H9 (cell line): ENCODE data around the gene ARHGAP25. TPM values are rescaled to one million over a fixed set of nuclear protein-coding genes. Genes with fewer than 3 reads are reported as not detected.

Source experiments
- DNase-seq: peaks from one replicate; pipeline ENCODE4 v3.0.0-alpha.2; 2017
- H2AFZ ChIP-seq: one replicate; pipeline ENCODE4 v1.6.1; 2013; ENCODE audit warnings: mild to moderate bottlenecking, low read length, control low read depth, moderate library complexity
- H2AK5ac ChIP-seq: 2 replicates; pipeline ENCODE4 v1.6.1; 2013; ENCODE audit warnings: low read length, control low read depth, mixed read lengths; ENCODE audit not compliant: insufficient read length
- H2BK120ac ChIP-seq: one replicate; pipeline ENCODE4 v1.6.1; 2013; ENCODE audit warnings: low read depth, mild to moderate bottlenecking, low read length, control low read depth, inconsistent platforms; ENCODE audit not compliant: poor library complexity, severe bottlenecking
- H2BK12ac ChIP-seq: 2 replicates; pipeline ENCODE4 v1.6.1; 2013; ENCODE audit warnings: low read length, control low read depth, mixed read lengths, low read depth; ENCODE audit not compliant: insufficient read length
- H2BK15ac ChIP-seq: 2 replicates; pipeline ENCODE4 v1.6.1; 2013; ENCODE audit warnings: low read depth, low read length, control low read depth
- H2BK20ac ChIP-seq: one replicate; pipeline ENCODE4 v1.6.1; 2013; ENCODE audit warnings: low read depth, mild to moderate bottlenecking, low read length, control low read depth, inconsistent platforms; ENCODE audit not compliant: poor library complexity, severe bottlenecking
- H2BK5ac ChIP-seq: 2 replicates; pipeline ENCODE4 v1.6.1; 2013; ENCODE audit warnings: low read length, control low read depth, mixed read lengths; ENCODE audit not compliant: insufficient read length
- H3K14ac ChIP-seq: 2 replicates; pipeline ENCODE4 v1.6.1; 2013; ENCODE audit warnings: low read length, control low read depth; ENCODE audit not compliant: insufficient read depth
- H3K18ac ChIP-seq: 2 replicates; pipeline ENCODE4 v1.6.1; 2013; ENCODE audit warnings: low read depth, mild to moderate bottlenecking, mixed read lengths, low read length, control low read depth; ENCODE audit not compliant: insufficient read length
- H3K23ac ChIP-seq: 2 replicates; pipeline ENCODE4 v1.6.1; 2013; ENCODE audit warnings: low read length, control low read depth, mixed read lengths, low read depth; ENCODE audit not compliant: insufficient read length
- H3K23me2 ChIP-seq: 2 replicates; pipeline ENCODE4 v1.6.1; 2013; ENCODE audit warnings: low read depth, mild to moderate bottlenecking, mixed read lengths, low read length, control low read depth; ENCODE audit not compliant: insufficient read length, poor library complexity, severe bottlenecking
- H3K27ac ChIP-seq: 2 replicates; pipeline ENCODE4 v1.5.1; 2013; ENCODE audit warnings: low read length, control low read depth, mixed read lengths, low read depth; ENCODE audit not compliant: insufficient read length
- H3K27me3 ChIP-seq: 2 replicates; pipeline ENCODE4 v1.6.1; 2013; ENCODE audit warnings: low read length, control low read depth, inconsistent platforms; ENCODE audit not compliant: insufficient read depth
- H3K4ac ChIP-seq: 2 replicates; pipeline ENCODE4 v1.6.1; 2013; ENCODE audit warnings: low read depth, mild to moderate bottlenecking, control low read depth, inconsistent platforms, low read length, moderate library complexity
- H3K4me1 ChIP-seq: 2 replicates; pipeline ENCODE4 v1.6.1; 2013; ENCODE audit warnings: low read length, control low read depth, inconsistent platforms; ENCODE audit not compliant: insufficient read depth
- H3K4me2 ChIP-seq: 2 replicates; pipeline ENCODE4 v1.6.1; 2013; ENCODE audit warnings: low read length, control low read depth, mixed read lengths; ENCODE audit not compliant: insufficient read length, insufficient read depth
- H3K56ac ChIP-seq: 2 replicates; pipeline ENCODE4 v1.6.1; 2013; ENCODE audit warnings: low read depth, mild to moderate bottlenecking, mixed read lengths, low read length, control low read depth; ENCODE audit not compliant: insufficient read length
- H3K79me1 ChIP-seq: 2 replicates; pipeline ENCODE4 v1.6.1; 2013; ENCODE audit warnings: low read depth, mild to moderate bottlenecking, moderate library complexity, low read length, control low read depth, inconsistent platforms; ENCODE audit not compliant: insufficient read depth, poor library complexity, severe bottlenecking
- H3K79me2 ChIP-seq: 2 replicates; pipeline ENCODE4 v1.6.1; 2013; ENCODE audit warnings: low read length, control low read depth, inconsistent platforms; ENCODE audit not compliant: insufficient read depth
- H3K9ac ChIP-seq: 2 replicates; pipeline ENCODE4 v1.6.1; 2013; ENCODE audit warnings: low read length, control low read depth, mixed read lengths; ENCODE audit not compliant: insufficient read length; ENCODE audit errors: extremely low read depth
- H3K9me3 ChIP-seq: one replicate; pipeline ENCODE4 v1.6.1; 2013; ENCODE audit warnings: low read depth, low read length, inconsistent platforms; ENCODE audit not compliant: control insufficient read depth
- H3T11ph ChIP-seq: one replicate; pipeline ENCODE4 v1.6.1; 2013; ENCODE audit warnings: mild to moderate bottlenecking, low read length, control low read depth, inconsistent platforms
- H4K20me1 ChIP-seq: one replicate; pipeline ENCODE4 v1.6.1; 2013; ENCODE audit not compliant: control insufficient read depth, insufficient read length, insufficient read depth
- H4K5ac ChIP-seq: 2 replicates; pipeline ENCODE4 v1.6.1; 2013; ENCODE audit warnings: low read depth, mild to moderate bottlenecking, mixed read lengths, low read length, control low read depth; ENCODE audit not compliant: insufficient read length
- H4K8ac ChIP-seq: replicated peaks from 2 replicates; pipeline ENCODE4 v1.6.1; 2013; ENCODE audit warnings: low read length, control low read depth, mixed read lengths, low read depth; ENCODE audit not compliant: insufficient read length
- H4K91ac ChIP-seq: 2 replicates; pipeline ENCODE4 v1.6.1; 2013; ENCODE audit warnings: low read depth, mild to moderate bottlenecking, moderate library complexity, mixed read lengths, low read length, control low read depth; ENCODE audit not compliant: insufficient read length
- H3K27ac Mint-ChIP-seq, 3 experiments: 2 replicates in 2 of 3; 3 replicates in 1 of 3; pipeline ENCODE4 v1.8.0; 2020 to 2021; ENCODE audit warnings: mixed read lengths in 3 of 3, mild to moderate bottlenecking in 1 of 3, moderate library complexity in 1 of 3
- H3K27me3 Mint-ChIP-seq: 2 replicates; pipeline ENCODE4 v1.8.0; 2021; ENCODE audit warnings: low read depth, mild to moderate bottlenecking, moderate library complexity, mixed read lengths
- H3K36me3 Mint-ChIP-seq, 3 experiments: 2 replicates in 2 of 3; 3 replicates in 1 of 3; pipeline ENCODE4 v1.8.0; 2020 to 2021; ENCODE audit warnings: low read depth in 3 of 3, mixed read lengths in 3 of 3; ENCODE audit not compliant: insufficient read depth in 1 of 3
- H3K4me1 Mint-ChIP-seq, 2 experiments: 2 replicates each; pipeline ENCODE4 v1.8.0; 2020; ENCODE audit warnings: mixed read lengths in 2 of 2
- H3K4me3 Mint-ChIP-seq, 2 experiments: 2 replicates in 1 of 2; 3 replicates in 1 of 2; pipeline ENCODE4 v1.8.0; 2020 to 2021; ENCODE audit warnings: mild to moderate bottlenecking in 2 of 2, mixed read lengths in 2 of 2, moderate library complexity in 1 of 2
- H3K9me3 Mint-ChIP-seq, 2 experiments: 2 replicates in 1 of 2; 3 replicates in 1 of 2; pipeline ENCODE4 v1.8.0; 2020; ENCODE audit warnings: mild to moderate bottlenecking in 2 of 2, mixed read lengths in 2 of 2, moderate library complexity in 1 of 2
- CTCF ChIP-seq: fragments of 200-600 bp; sonication (generic); conservative IDR thresholded peaks from 3 replicates; pipeline ENCODE4 v1.8.0; 2021; ENCODE audit warnings: antibody characterized with exemption, mild to moderate bottlenecking
- WGBS: extraction: QIAGEN DNeasy Blood & Tissue Kit; methylation state at CpG from one replicate; pipeline ENCODE4 v1.1.7; 2013; ENCODE audit warnings: missing lambda C conversion rate, low lambda C conversion rate, mixed read lengths; ENCODE audit not compliant: insufficient read length; ENCODE audit errors: extremely low coverage; 5-methylcytosine and 5-hydroxymethylcytosine counted together
- total RNA-seq: library from RNA; stranded (reverse); gene quantifications from 2 replicates; pipeline ENCODE4 v1.2.1, GENCODE V29; 2021

The ARHGAP25 gene
- total RNA-seq, 1 experiment from 2014 or later = 1.3 TPM

GRCh38 chr2:68700560-68700959 is 34.1 kb upstream of the ARHGAP25 start:
- peaks cover 26 to 38% of the 10 kb centered on the region in 2 experiments for H3K9me3 Mint-ChIP-seq
- H3K23ac ChIP-seq = no peak overlapping the region
- H4K20me1 ChIP-seq = no peaks in the 10 kb centered on the region
- no peaks in the 10 kb centered on the region; the same call in 1 of the 2 replicates for H3K4me1 ChIP-seq
- peaks cover 18 to 40% (median 32%) of the 10 kb centered on the region in 3 experiments for H3K36me3 Mint-ChIP-seq
- no peak overlapping the region for H4K5ac ChIP-seq
- H3K4ac ChIP-seq = no peak overlapping the region
- no peaks in the 10 kb centered on the region for H3K79me2 ChIP-seq
- no peak overlapping the region for H3K9ac ChIP-seq
- H2AK5ac ChIP-seq = no peak overlapping the region
- no peak overlapping the region for H3K18ac ChIP-seq
- no peak overlapping the region for H4K8ac ChIP-seq
- H2BK12ac ChIP-seq = no peak overlapping the region
- no peak overlapping the region for H3K27ac ChIP-seq
- H3K4me1 Mint-ChIP-seq = peaks cover 18 to 19% of the 10 kb centered on the region in 2 experiments
- H3T11ph ChIP-seq = no peak overlapping the region
- no peaks in the 10 kb centered on the region for H3K79me1 ChIP-seq
- H3K56ac ChIP-seq = no peak overlapping the region
- H3K27ac Mint-ChIP-seq = no peak overlapping the region
- DNase-seq = no peak
- H3K23me2 ChIP-seq = no peaks in the 10 kb centered on the region
- no peak overlapping the region for H2BK5ac ChIP-seq
- no peak overlapping the region for H3K4me3 Mint-ChIP-seq
- no peak overlapping the region for H2BK15ac ChIP-seq
- H3K9me3 ChIP-seq = peaks cover 5% of the 10 kb centered on the region
- WGBS = no CpG with 5 or more reads among the region's 2 CpGs
- no peak overlapping the region for H4K91ac ChIP-seq
- H3K27me3 ChIP-seq = no peaks in the 10 kb centered on the region
- H3K4me2 ChIP-seq = no peak overlapping the region
- no peak for TF ChIP-seq CTCF
- H2BK120ac ChIP-seq = no peak overlapping the region
- H3K27me3 Mint-ChIP-seq = no peaks in the 10 kb centered on the region; the same call in 1 of the 2 replicates
- no peak overlapping the region for H2AFZ ChIP-seq
- no peak overlapping the region for H3K14ac ChIP-seq
- no peak overlapping the region for H2BK20ac ChIP-seq
